A549 (cell line): ENCODE results near the gene NIN. TPM values are rescaled to one million over a fixed set of nuclear protein-coding genes. Genes with fewer than 3 reads are reported as not detected.

Experiments
- ATAC-seq, 2 experiments: fragments of 200-7000 bp in 1 of 2; fragments of >200 bp in 1 of 2; cut with Nextera tagmentation in 1 of 2; cut with Tn5 transposase in 1 of 2; 3 replicates each; pipeline versions ENCODE4 v1.8.0 to v1.9.1; 2018 to 2020; ENCODE audit warnings: mild to moderate bottlenecking in 1 of 2, moderate library complexity in 1 of 2
- CTCF ChIA-PET: fragments of 300-600 bp; sonication (Branson Sonifier 250); formaldehyde crosslinking; extraction: SDS; loops from one replicate; lab custom pipeline; 2021; ENCODE audit warnings: antibody characterized with exemption, inconsistent platforms; lab: Yijun Ruan, JAX
- POLR2A ChIA-PET: fragments of 350-600 bp; formaldehyde crosslinking; extraction: SDS; loops from one replicate; lab custom pipeline; 2021; ENCODE audit warnings: antibody characterized with exemption, inconsistent platforms; lab: Yijun Ruan, JAX
- DNase-seq, 2 experiments: peaks; one replicate each; pipeline versions ENCODE4 v3.0.0 to v3.0.0-alpha.2; 2011 to 2016; ENCODE audit warnings: low read depth in 1 of 2, low spot score in 1 of 2
- FAIRE-seq: peaks from 2 replicates; lab custom pipeline; 2011; peaks lifted over from hg19 to GRCh38; lab: Jason Lieb, UNC
- H3K27ac ChIP-seq, 2 experiments: fragments of >200 bp; sonication (Bioruptor Twin); formaldehyde crosslinking; 3 replicates each; pipeline ENCODE4 v1.5.1; 2016 to 2017
- H3K4me1 ChIP-seq: fragments of >200 bp; sonication (Bioruptor Twin); formaldehyde crosslinking; 3 replicates; pipeline ENCODE4 v1.6.1; 2016
- H3K4me2 ChIP-seq: fragments of >200 bp; sonication (Bioruptor Twin); formaldehyde crosslinking; 3 replicates; pipeline ENCODE4 v1.6.1; 2016
- H3K4me3 ChIP-seq: fragments of >200 bp; sonication (Bioruptor Twin); formaldehyde crosslinking; 3 replicates; pipeline ENCODE4 v1.5.1; 2016
- H3K9me3 ChIP-seq: fragments of >200 bp; sonication (Bioruptor Twin); formaldehyde crosslinking; 3 replicates; pipeline ENCODE4 v1.6.1; 2016
- CBX2 ChIP-seq: fragments of 200-600 bp; sonication (generic); IDR thresholded peaks from 2 replicates; pipeline ENCODE4 v1.6.1; 2016; ENCODE audit warnings: low read depth, mild to moderate bottlenecking, borderline replicate concordance
- EHF ChIP-seq: fragments of 250-450 bp; sonication (Bioruptor Pico); IDR thresholded peaks from 2 replicates; pipeline ENCODE4 v1.5.0; 2020; ENCODE audit warnings: mild to moderate bottlenecking
- FOXS1 ChIP-seq: fragments of 250-450 bp; sonication (Bioruptor Pico); IDR thresholded peaks from 2 replicates; pipeline ENCODE4 v1.5.0; 2020; ENCODE audit warnings: mild to moderate bottlenecking, moderate library complexity
- GATA3 ChIP-seq: IDR thresholded peaks from 2 replicates; pipeline ENCODE4 v1.6.1; 2012; ENCODE audit warnings: borderline replicate concordance
- HOXB5 ChIP-seq: fragments of 250-450 bp; sonication (Bioruptor Pico); IDR thresholded peaks from 2 replicates; pipeline ENCODE4 v1.5.0; 2020; ENCODE audit warnings: mild to moderate bottlenecking, moderate library complexity
- JUN ChIP-seq, 2 experiments: fragments of >200 bp; sonication (Bioruptor Twin); formaldehyde crosslinking; IDR thresholded peaks; 2 replicates in 1 of 2; 3 replicates in 1 of 2; pipeline ENCODE4 v1.6.1; 2016 to 2017
- JUNB ChIP-seq: fragments of >200 bp; sonication (Bioruptor Twin); formaldehyde crosslinking; IDR thresholded peaks from 2 replicates; pipeline ENCODE4 v1.6.1; 2016
- KDM5A ChIP-seq: fragments of 200-600 bp; sonication (generic); IDR thresholded peaks from 2 replicates; pipeline ENCODE4 v1.6.1; 2016; ENCODE audit warnings: antibody characterized with exemption, mild to moderate bottlenecking
- MAFK ChIP-seq: fragments of 450-650 bp; IDR thresholded peaks from 2 replicates; pipeline ENCODE4 v1.6.1; 2014; ENCODE audit not compliant: partially characterized antibody
- MAZ ChIP-seq: fragments of 150-350 bp; IDR thresholded peaks from 2 replicates; pipeline ENCODE4 v1.6.1; 2014; ENCODE audit warnings: antibody characterized with exemption, low read depth, low read length, borderline replicate concordance
- NFE2L2 ChIP-seq: fragments of 150-350 bp; conservative IDR thresholded peaks from 2 replicates; pipeline ENCODE4 v1.6.1; 2014; ENCODE audit warnings: low read length
- PHF8 ChIP-seq: fragments of 200-600 bp; sonication (generic); IDR thresholded peaks from 2 replicates; pipeline ENCODE4 v1.6.1; 2016; ENCODE audit warnings: low read depth, mild to moderate bottlenecking, antibody characterized with exemption, moderate library complexity, borderline replicate concordance
- POLR2A ChIP-seq: IDR thresholded peaks from 2 replicates; pipeline ENCODE4 v1.6.1; 2012; ENCODE audit warnings: mild to moderate bottlenecking, low read length
- RAD21 ChIP-seq, 2 experiments: fragments of >200 bp in 1 of 2; sonication (Bioruptor Twin) in 1 of 2; formaldehyde crosslinking in 1 of 2; IDR thresholded peaks in 1 of 2; conservative IDR thresholded peaks in 1 of 2; 2 replicates in 1 of 2; 3 replicates in 1 of 2; pipeline ENCODE4 v1.6.1; 2012 to 2018; ENCODE audit warnings: inconsistent platforms in 1 of 2
- SMC3 ChIP-seq: fragments of >200 bp; sonication (Bioruptor Twin); formaldehyde crosslinking; IDR thresholded peaks from 3 replicates; pipeline ENCODE4 v1.6.1; 2018; ENCODE audit warnings: inconsistent platforms
- SREBF2 ChIP-seq: fragments of 450-650 bp; IDR thresholded peaks from 2 replicates; pipeline ENCODE4 v1.6.1; 2014; ENCODE audit warnings: mild to moderate bottlenecking, moderate library complexity
- WGBS: methylation state at CpG from one replicate; pipeline ENCODE4 v1.1.6; 2017; ENCODE audit errors: missing lambda C conversion rate; 5-methylcytosine and 5-hydroxymethylcytosine counted together
- polyA plus RNA-seq, 4 experiments: library from polyadenylated mRNA; depleted of rRNA in 3 of 4; stranded (reverse); fragments of >200 nt; fragmentation: RNase III in 1 of 4; extraction: RNeasy Plus Mini Kit Qiagen cat#74134 plus additional on column Dnase treatment in 1 of 4; gene quantifications; 2 replicates in 3 of 4; 3 replicates in 1 of 4; pipeline ENCODE4 v1.2.3, GENCODE V29; 2011 to 2017
- TF ChIP-seq, protein P1 (sequence below): IDR thresholded peaks from 2 replicates; pipeline ENCODE4 v1.6.1; 2012; ENCODE audit warnings: low read depth, borderline replicate concordance
- TF ChIP-seq, protein P2 (sequence below): fragments of 200-600 bp; sonication (generic); IDR thresholded peaks from 2 replicates; pipeline ENCODE4 v1.6.1; 2016; ENCODE audit warnings: antibody characterized with exemption, mild to moderate bottlenecking, moderate library complexity
- TF ChIP-seq, protein P3 (sequence below): fragments of >200 bp; sonication (Bioruptor Twin); formaldehyde crosslinking; IDR thresholded peaks from 3 replicates; pipeline ENCODE4 v1.5.1; 2016
- TF ChIP-seq, protein P4 (sequence below): IDR thresholded peaks from 2 replicates; pipeline ENCODE4 v1.6.1; 2012

The NIN gene
- polyA plus RNA-seq, 2 of the 4 experiments (the other 2 are of a cell fraction), result 12.4 to 19.5 TPM

DNA sequence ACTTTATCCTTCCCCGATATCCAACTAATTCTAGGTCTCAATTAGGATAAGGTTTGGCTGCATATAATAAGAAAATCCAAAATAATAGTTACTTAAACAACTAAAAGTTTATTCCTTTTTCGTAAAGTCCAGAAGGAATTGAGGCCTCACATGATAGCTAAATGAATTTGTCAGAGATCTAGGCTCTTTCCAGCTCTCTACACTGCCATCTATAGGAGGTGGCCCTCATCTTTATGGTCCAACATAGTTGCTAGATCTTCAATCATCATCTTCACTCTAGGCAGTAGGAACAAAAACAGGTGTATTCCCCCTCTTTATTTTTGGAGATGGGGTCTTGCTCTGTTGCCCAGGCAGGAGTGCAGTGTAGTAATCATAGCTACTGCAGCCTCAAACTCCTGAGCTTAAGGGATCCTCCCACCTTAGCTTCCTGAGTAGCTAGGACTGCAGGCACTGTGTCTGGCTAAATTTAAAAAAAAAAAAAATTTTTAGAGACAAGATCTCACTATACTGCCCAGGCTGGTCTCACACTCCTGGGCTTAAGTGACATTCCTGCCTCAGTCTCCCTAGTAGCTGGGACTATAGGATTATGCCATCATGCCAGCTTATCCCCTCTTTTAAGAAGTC, 116.4 kb downstream of the NIN start:
- POLR2A ChIA-PET, result interaction anchor here (0.6 to 0.7 kb wide), 2 partner anchors 46 to 48 kb away, joined by 3 read pairs; partner anchors contain the start of gene SAV1
- peak in 1 of 2 experiments; percentile 13 for DNase-seq
- no peak for TF ChIP-seq CBX2
- TF ChIP-seq, protein P1, sequence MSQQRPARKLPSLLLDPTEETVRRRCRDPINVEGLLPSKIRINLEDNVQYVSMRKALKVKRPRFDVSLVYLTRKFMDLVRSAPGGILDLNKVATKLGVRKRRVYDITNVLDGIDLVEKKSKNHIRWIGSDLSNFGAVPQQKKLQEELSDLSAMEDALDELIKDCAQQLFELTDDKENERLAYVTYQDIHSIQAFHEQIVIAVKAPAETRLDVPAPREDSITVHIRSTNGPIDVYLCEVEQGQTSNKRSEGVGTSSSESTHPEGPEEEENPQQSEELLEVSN, result no peak
- no peak for TF ChIP-seq GATA3
- no peak for TF ChIP-seq POLR2A
- no peak for TF ChIP-seq NFE2L2
- no peak for TF ChIP-seq SREBF2
- no peak for TF ChIP-seq MAZ
- no peak for TF ChIP-seq EHF (CRISPR knock-in tag)
- TF ChIP-seq FOXS1 (CRISPR knock-in tag), result no peak
- TF ChIP-seq KDM5A, result no peak
- TF ChIP-seq SMC3, result no peak
- TF ChIP-seq HOXB5, result no peak
- no peak for TF ChIP-seq JUN (IDR thresholded peaks at IDR 0.05)
- peak; percentile 17 to 33; a peak in 1 of 5 replicates for TF ChIP-seq RAD21 (conservative IDR thresholded peaks at IDR 0.05 in 1 of 2, IDR thresholded peaks at IDR 0.05 in 1 of 2)
- TF ChIP-seq, protein P2, sequence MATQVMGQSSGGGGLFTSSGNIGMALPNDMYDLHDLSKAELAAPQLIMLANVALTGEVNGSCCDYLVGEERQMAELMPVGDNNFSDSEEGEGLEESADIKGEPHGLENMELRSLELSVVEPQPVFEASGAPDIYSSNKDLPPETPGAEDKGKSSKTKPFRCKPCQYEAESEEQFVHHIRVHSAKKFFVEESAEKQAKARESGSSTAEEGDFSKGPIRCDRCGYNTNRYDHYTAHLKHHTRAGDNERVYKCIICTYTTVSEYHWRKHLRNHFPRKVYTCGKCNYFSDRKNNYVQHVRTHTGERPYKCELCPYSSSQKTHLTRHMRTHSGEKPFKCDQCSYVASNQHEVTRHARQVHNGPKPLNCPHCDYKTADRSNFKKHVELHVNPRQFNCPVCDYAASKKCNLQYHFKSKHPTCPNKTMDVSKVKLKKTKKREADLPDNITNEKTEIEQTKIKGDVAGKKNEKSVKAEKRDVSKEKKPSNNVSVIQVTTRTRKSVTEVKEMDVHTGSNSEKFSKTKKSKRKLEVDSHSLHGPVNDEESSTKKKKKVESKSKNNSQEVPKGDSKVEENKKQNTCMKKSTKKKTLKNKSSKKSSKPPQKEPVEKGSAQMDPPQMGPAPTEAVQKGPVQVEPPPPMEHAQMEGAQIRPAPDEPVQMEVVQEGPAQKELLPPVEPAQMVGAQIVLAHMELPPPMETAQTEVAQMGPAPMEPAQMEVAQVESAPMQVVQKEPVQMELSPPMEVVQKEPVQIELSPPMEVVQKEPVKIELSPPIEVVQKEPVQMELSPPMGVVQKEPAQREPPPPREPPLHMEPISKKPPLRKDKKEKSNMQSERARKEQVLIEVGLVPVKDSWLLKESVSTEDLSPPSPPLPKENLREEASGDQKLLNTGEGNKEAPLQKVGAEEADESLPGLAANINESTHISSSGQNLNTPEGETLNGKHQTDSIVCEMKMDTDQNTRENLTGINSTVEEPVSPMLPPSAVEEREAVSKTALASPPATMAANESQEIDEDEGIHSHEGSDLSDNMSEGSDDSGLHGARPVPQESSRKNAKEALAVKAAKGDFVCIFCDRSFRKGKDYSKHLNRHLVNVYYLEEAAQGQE, result no peak
- TF ChIP-seq, protein P3, sequence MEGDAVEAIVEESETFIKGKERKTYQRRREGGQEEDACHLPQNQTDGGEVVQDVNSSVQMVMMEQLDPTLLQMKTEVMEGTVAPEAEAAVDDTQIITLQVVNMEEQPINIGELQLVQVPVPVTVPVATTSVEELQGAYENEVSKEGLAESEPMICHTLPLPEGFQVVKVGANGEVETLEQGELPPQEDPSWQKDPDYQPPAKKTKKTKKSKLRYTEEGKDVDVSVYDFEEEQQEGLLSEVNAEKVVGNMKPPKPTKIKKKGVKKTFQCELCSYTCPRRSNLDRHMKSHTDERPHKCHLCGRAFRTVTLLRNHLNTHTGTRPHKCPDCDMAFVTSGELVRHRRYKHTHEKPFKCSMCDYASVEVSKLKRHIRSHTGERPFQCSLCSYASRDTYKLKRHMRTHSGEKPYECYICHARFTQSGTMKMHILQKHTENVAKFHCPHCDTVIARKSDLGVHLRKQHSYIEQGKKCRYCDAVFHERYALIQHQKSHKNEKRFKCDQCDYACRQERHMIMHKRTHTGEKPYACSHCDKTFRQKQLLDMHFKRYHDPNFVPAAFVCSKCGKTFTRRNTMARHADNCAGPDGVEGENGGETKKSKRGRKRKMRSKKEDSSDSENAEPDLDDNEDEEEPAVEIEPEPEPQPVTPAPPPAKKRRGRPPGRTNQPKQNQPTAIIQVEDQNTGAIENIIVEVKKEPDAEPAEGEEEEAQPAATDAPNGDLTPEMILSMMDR, result peak; percentile 26; the same call in 2 of the 3 replicates
- no peak for TF ChIP-seq PHF8
- CTCF ChIA-PET, result interaction anchor here (0.6 to 1.6 kb wide), 5 partner anchors 10 to 107 kb away, joined by 3 to 6 read pairs (median 4); no protein-coding TSS in a partner anchor
- FAIRE-seq, result no peak
- H3K9me3 ChIP-seq, result no peaks in the 10 kb centered on the region
- 59% methylated on average over 2 of the region's 2 CpGs for WGBS
- no peaks in the 10 kb centered on the region for H3K4me1 ChIP-seq
- peak in 1 of 2 experiments; percentile 70; a peak in 3 of 6 replicates for ATAC-seq
- H3K4me2 ChIP-seq, result no peak overlapping the region
- H3K27ac ChIP-seq, result no peak overlapping the region
- no peak overlapping the region for H3K4me3 ChIP-seq

DNA sequence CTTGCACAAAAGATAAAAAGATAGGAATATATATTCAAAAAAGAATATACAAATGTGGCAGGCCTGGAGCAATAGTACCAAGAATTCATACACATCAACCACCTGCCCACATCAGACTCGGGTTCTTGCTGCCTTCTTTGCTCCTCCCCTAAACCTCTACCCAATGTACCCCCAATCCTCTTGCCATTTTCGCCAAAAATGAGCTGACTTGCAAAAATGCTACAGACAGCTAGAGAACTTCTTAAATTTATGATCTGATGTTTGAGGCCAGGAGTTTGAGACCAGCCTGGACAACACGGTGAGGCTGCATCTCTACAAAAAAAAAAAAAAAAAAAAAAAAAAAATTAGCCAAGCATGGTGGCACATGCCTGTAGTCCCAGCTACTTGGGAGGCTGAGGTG, 119.9 kb downstream of the NIN start:
- ATAC-seq, result no peak
- ChIA-PET CTCF (interaction anchor here (0.6 to 2.0 kb wide), 3 partner anchors 13 to 92 kb away, joined by 3 to 6 read pairs (median 3); no protein-coding TSS in a partner anchor), POLR2A (interaction anchor here (2.9 kb wide), 1 partner anchor 43 kb away, joined by 16 read pairs; the partner anchor contains the start of gene SAV1)
- WGBS, result 77% methylated on average over 3 of the region's 3 CpGs
- H3K4me1 ChIP-seq, result no peaks in the 10 kb centered on the region
- H3K4me3 ChIP-seq, result no peak overlapping the region
- TF ChIP-seq SREBF2 (no peak), MAFK (peak; percentile 12), KDM5A (no peak), JUNB (no peak), MAZ (no peak)
- TF ChIP-seq, protein P4, sequence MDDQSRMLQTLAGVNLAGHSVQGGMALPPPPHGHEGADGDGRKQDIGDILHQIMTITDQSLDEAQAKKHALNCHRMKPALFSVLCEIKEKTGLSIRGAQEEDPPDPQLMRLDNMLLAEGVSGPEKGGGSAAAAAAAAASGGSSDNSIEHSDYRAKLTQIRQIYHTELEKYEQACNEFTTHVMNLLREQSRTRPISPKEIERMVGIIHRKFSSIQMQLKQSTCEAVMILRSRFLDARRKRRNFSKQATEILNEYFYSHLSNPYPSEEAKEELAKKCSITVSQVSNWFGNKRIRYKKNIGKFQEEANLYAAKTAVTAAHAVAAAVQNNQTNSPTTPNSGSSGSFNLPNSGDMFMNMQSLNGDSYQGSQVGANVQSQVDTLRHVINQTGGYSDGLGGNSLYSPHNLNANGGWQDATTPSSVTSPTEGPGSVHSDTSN, result no peak
- H3K4me2 ChIP-seq, result no peak overlapping the region
- FAIRE-seq, result no peak
- DNase-seq, result no peak
- no peaks in the 10 kb centered on the region for H3K9me3 ChIP-seq
- H3K27ac ChIP-seq, result no peak overlapping the region
